Parathyroid adenoma (tissue), 2 donors: ENCODE measurements around the gene EZH1.

Experiments
- H2AFZ ChIP-seq: fragments of 300-600 bp; sonication (generic); one replicate; pipeline ENCODE4 v1.7.0; 2017; ENCODE audit warnings: antibody characterized with exemption, mild to moderate bottlenecking
- H3K27ac ChIP-seq: fragments of 300-600 bp; sonication (generic); one replicate; pipeline ENCODE4 v1.7.0; 2017
- H3K27me3 ChIP-seq: fragments of 300-600 bp; sonication (generic); one replicate; pipeline ENCODE4 v1.7.0; 2017; ENCODE audit warnings: low read length; ENCODE audit not compliant: control insufficient read depth, insufficient read depth
- H3K36me3 ChIP-seq: fragments of 300-600 bp; sonication (generic); one replicate; pipeline ENCODE4 v1.7.0; 2017; ENCODE audit warnings: low read length; ENCODE audit not compliant: control insufficient read depth, insufficient read depth
- H3K4me1 ChIP-seq: fragments of 300-600 bp; sonication (generic); one replicate; pipeline ENCODE4 v1.7.0; 2017; ENCODE audit warnings: control low read depth
- H3K4me2 ChIP-seq: fragments of 300-600 bp; sonication (generic); one replicate; pipeline ENCODE4 v1.7.0; 2017; ENCODE audit warnings: low read length
- H3K4me3 ChIP-seq: fragments of 300-600 bp; sonication (generic); one replicate; pipeline ENCODE4 v1.7.0; 2017; ENCODE audit warnings: low read depth, low read length
- H3K79me2 ChIP-seq: fragments of 300-600 bp; sonication (generic); one replicate; pipeline ENCODE4 v1.7.0; 2017; ENCODE audit warnings: control low read depth
- H3K9ac ChIP-seq: fragments of 300-600 bp; sonication (generic); one replicate; pipeline ENCODE4 v1.7.0; 2017; ENCODE audit warnings: mild to moderate bottlenecking
- H3K9me3 ChIP-seq: fragments of 300-600 bp; sonication (generic); one replicate; pipeline ENCODE4 v1.7.0; 2017; ENCODE audit warnings: low read length; ENCODE audit not compliant: control insufficient read depth
- CTCF ChIP-seq: fragments of 300-600 bp; sonication (generic); IDR thresholded peaks from one replicate; pipeline ENCODE4 v1.7.0; 2017; ENCODE audit warnings: antibody characterized with exemption, mild to moderate bottlenecking
- donor health status: primary hyperparathyroidism.

Gene EZH1

GRCh38 chr17:42681976-42682721, 62.7 kb downstream of the EZH1 start, which contains the start of gene CNTNAP1:
CNTNAP1 (plus strand) TSS chr17:42682531; CDS start chr17:42682830, 299 bp downstream.
- Histone ChIP-seq H3K9ac (no peak within 1 kb of the TSS), H3K9me3 (no peaks in the 10 kb centered on the region), H3K4me1 (peaks cover 17% of the 10 kb centered on the region), H3K4me2 (peak within 1 kb of the TSS; percentile 61), H3K27me3 (no peaks in the 10 kb centered on the region), H3K27ac (peak within 1 kb of the TSS; percentile 21), H3K36me3 (no peaks in the 10 kb centered on the region), H3K79me2 (no peaks in the 10 kb centered on the region), H2AFZ (peak within 1 kb of the TSS; percentile 89), H3K4me3 (no peak within 1 kb of the TSS)
- no peak for TF ChIP-seq CTCF

GRCh38 chr17:42680331-42680808, 64.5 kb downstream of the EZH1 start:
- Histone ChIP-seq H3K79me2 (peaks cover 9% of the 10 kb centered on the region), H3K9ac (no peak overlapping the region), H3K4me1 (peaks cover 17% of the 10 kb centered on the region), H2AFZ (peak overlapping the region; percentile 85), H3K27ac (peak overlapping the region; percentile 97), H3K4me2 (peak overlapping the region; percentile 95), H3K36me3 (no peaks in the 10 kb centered on the region), H3K9me3 (no peaks in the 10 kb centered on the region), H3K27me3 (no peaks in the 10 kb centered on the region), H3K4me3 (peak overlapping the region; percentile 47)
- TF ChIP-seq CTCF, result no peak

GRCh38 chr17:42679492-42680330, 65.1 kb downstream of the EZH1 start:
- peak overlapping the region; percentile 47 for H3K4me3 ChIP-seq
- peak; percentile 88 for TF ChIP-seq CTCF

DNA sequence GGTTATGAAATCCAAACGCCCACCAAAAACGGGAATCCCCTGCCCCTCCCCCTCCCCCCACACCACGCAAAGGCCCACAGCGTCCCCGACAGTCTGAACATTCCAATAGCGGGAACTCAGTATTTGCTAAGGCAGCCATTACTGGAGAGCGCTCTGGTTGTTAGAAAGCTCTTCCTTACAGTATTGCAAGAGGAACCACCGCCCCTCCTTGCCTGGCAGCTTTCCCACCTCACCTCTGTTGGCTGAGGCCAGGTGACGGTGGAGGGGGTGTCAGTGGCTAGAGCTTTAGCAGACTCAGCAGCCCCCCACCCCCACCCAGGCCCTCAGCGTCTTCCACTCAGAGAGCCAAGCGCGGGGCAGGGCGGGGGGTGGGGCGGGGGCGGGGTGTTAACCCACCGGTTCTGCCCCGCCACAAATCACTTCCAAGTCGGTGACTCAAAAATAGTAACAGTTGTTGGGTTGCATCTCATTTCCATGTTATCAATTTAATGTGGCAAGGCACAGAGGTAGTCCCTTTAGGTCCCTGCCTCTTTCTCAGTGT, 65.8 kb downstream of the EZH1 start:
- TF ChIP-seq CTCF, result no peak
- Histone ChIP-seq H3K9me3 (no peaks in the 10 kb centered on the region), H3K9ac (peak overlapping the region; percentile 49), H3K4me1 (peaks cover 17% of the 10 kb centered on the region), H3K27me3 (no peaks in the 10 kb centered on the region), H3K4me3 (peak overlapping the region; percentile 88), H3K27ac (peak overlapping the region; percentile 97), H3K4me2 (peak overlapping the region; percentile 95), H2AFZ (peak overlapping the region; percentile 85), H3K36me3 (no peaks in the 10 kb centered on the region), H3K79me2 (peaks cover 9% of the 10 kb centered on the region)

More at GRCh38 chr17:42679492-42680330, 65.1 kb downstream of the EZH1 start:
- H3K4me2 ChIP-seq, result peak overlapping the region; percentile 95
- H3K9ac ChIP-seq, result peak overlapping the region; percentile 49
- peaks cover 9% of the 10 kb centered on the region for H3K79me2 ChIP-seq
- H3K4me1 ChIP-seq, result peaks cover 17% of the 10 kb centered on the region
- no peaks in the 10 kb centered on the region for H3K9me3 ChIP-seq
- H3K36me3 ChIP-seq, result no peaks in the 10 kb centered on the region
- H3K27ac ChIP-seq, result peak overlapping the region; percentile 97
- no peaks in the 10 kb centered on the region for H3K27me3 ChIP-seq
- H2AFZ ChIP-seq, result peak overlapping the region; percentile 85
